K562 (cell line): ENCODE measurements around the gene ENTR1. TPM values are rescaled to one million over a fixed set of nuclear protein-coding genes. Genes with fewer than 3 reads are reported as not detected.

Experiments
- ATAC-seq: fragments of 200-7000 bp; cut with Tn5 transposase; 3 replicates; pipeline ENCODE4 v1.9.1; 2020; ENCODE audit warnings: moderate library complexity
- BruUV-seq: library from RNA; stranded (reverse); fragments of 400-500 nt; replicated peaks from 2 replicates; lab custom pipeline; 2021; lab: Mats Ljungman, UMichigan
- CTCF ChIA-PET: fragments of 300-600 bp; formaldehyde crosslinking; extraction: SDS; loops from one replicate; lab custom pipeline; 2021; ENCODE audit warnings: low intra/inter-chr PET ratio; lab: Yijun Ruan, JAX
- POLR2A ChIA-PET: fragments of 300-600, 350-650 bp; sonication (Branson Sonifier 250); formaldehyde crosslinking; extraction: SDS; loops from one replicate; lab custom pipeline; 2021; ENCODE audit warnings: antibody characterized with exemption, inconsistent platforms; lab: Yijun Ruan, JAX
- DNase-seq, 4 experiments: peaks; one replicate each; pipeline versions ENCODE4 v3.0.0 to v3.0.0-alpha.2; 2011 to 2018; ENCODE audit warnings: low spot score in 3 of 4, mixed read lengths in 3 of 4; ENCODE audit errors: extremely low read depth in 1 of 4
- FAIRE-seq: peaks from 2 replicates; lab custom pipeline; 2011; peaks lifted over from hg19 to GRCh38; lab: Jason Lieb, UNC
- H2AFZ ChIP-seq: 2 replicates; pipeline ENCODE4 v1.6.0; 2011; ENCODE audit warnings: low read depth, low read length, control low read depth, inconsistent platforms
- H3K27ac ChIP-seq: fragments of 200-600 bp; 3 replicates; pipeline ENCODE4 v1.8.0; 2011; ENCODE audit warnings: low read depth, mild to moderate bottlenecking, control low read depth, inconsistent platforms, low read length, moderate library complexity, mixed read lengths; ENCODE audit errors: extremely low read depth
- H3K27me3 ChIP-seq, 2 experiments: fragments of 300-600 bp in 1 of 2; 2 replicates in 1 of 2; 3 replicates in 1 of 2; pipeline versions ENCODE4 v1.6.0 to v1.8.0; 2011; ENCODE audit warnings: inconsistent platforms in 2 of 2, low read length in 2 of 2, mild to moderate bottlenecking in 1 of 2, mixed read lengths in 1 of 2, moderate library complexity in 1 of 2; ENCODE audit not compliant: control insufficient read depth in 2 of 2, insufficient read depth in 2 of 2
- H3K36me3 ChIP-seq: fragments of 300-600 bp; 3 replicates; pipeline ENCODE4 v1.8.0; 2011; ENCODE audit warnings: mild to moderate bottlenecking, low read length, inconsistent platforms; ENCODE audit not compliant: control insufficient read depth, insufficient read depth
- H3K4me1 ChIP-seq, 2 experiments: fragments of 200-600 bp in 1 of 2; replicated peaks in 1 of 2; 2 replicates in 1 of 2; 3 replicates in 1 of 2; pipeline versions ENCODE4 v1.5.1 to v1.8.0; 2011; ENCODE audit warnings: inconsistent platforms in 2 of 2, low read length in 2 of 2, mild to moderate bottlenecking in 1 of 2, mixed read lengths in 1 of 2, moderate library complexity in 1 of 2; ENCODE audit not compliant: control insufficient read depth in 2 of 2, insufficient read depth in 2 of 2
- H3K4me2 ChIP-seq: 2 replicates; pipeline ENCODE4 v1.6.1; 2011; ENCODE audit warnings: low read length, control low read depth, inconsistent platforms, mixed read lengths; ENCODE audit not compliant: insufficient read depth
- H3K4me3 ChIP-seq: fragments of 200-600 bp; sonication (generic), shearing (Covaris generic); 2 replicates; pipeline ENCODE4 v1.5.1; 2016; ENCODE audit warnings: control low read depth, inconsistent platforms
- H3K79me2 ChIP-seq: fragments of 200-600 bp; 3 replicates; pipeline ENCODE4 v1.8.0; 2011; ENCODE audit warnings: low read length, inconsistent platforms; ENCODE audit not compliant: control insufficient read depth, insufficient read depth
- H3K9ac ChIP-seq, 2 experiments: 2 replicates each; pipeline versions ENCODE4 v1.6.0 to v1.6.1; 2011; ENCODE audit warnings: low read depth in 2 of 2, low read length in 2 of 2, control low read depth in 1 of 2, inconsistent platforms in 1 of 2, mild to moderate bottlenecking in 1 of 2, mixed read lengths in 1 of 2; ENCODE audit not compliant: insufficient read depth in 1 of 2
- H3K9me1 ChIP-seq: one replicate; pipeline ENCODE4 v1.6.0; 2011; ENCODE audit warnings: inconsistent platforms, mild to moderate bottlenecking, low read length, moderate library complexity; ENCODE audit not compliant: control insufficient read depth, insufficient read depth
- H3K9me3 ChIP-seq: replicated peaks from 2 replicates; pipeline ENCODE4 v1.5.1; 2011; ENCODE audit warnings: low read depth, low read length, inconsistent platforms; ENCODE audit not compliant: control insufficient read depth, insufficient read depth
- H4K20me1 ChIP-seq: replicated peaks from 2 replicates; pipeline ENCODE4 v1.6.1; 2011; ENCODE audit warnings: low read length, inconsistent platforms, mixed read lengths; ENCODE audit not compliant: control insufficient read depth, insufficient read depth
- ARID1B ChIP-seq: fragments of 450-650 bp; IDR thresholded peaks from 2 replicates; pipeline ENCODE4 v1.6.1; 2016; ENCODE audit warnings: antibody characterized with exemption, mild to moderate bottlenecking, inconsistent platforms
- CBFA2T2 ChIP-seq: fragments of 450-650 bp; conservative IDR thresholded peaks from 2 replicates; pipeline ENCODE4 v1.6.1; 2017; ENCODE audit warnings: mild to moderate bottlenecking
- CHD4 ChIP-seq: fragments of 200-600 bp; sonication (generic); IDR thresholded peaks from 3 replicates; pipeline ENCODE4 v1.6.1; 2012; ENCODE audit warnings: low read depth, mild to moderate bottlenecking, mixed read lengths, low read length, inconsistent platforms; ENCODE audit not compliant: insufficient read depth, insufficient replicate concordance, poor library complexity, severe bottlenecking
- CHD7 ChIP-seq: fragments of 200-600 bp; sonication (generic); IDR thresholded peaks from one replicate; pipeline ENCODE4 v1.6.1; 2012; ENCODE audit warnings: mild to moderate bottlenecking, low read depth, low read length, inconsistent platforms
- LCOR ChIP-seq: sonication (generic); formaldehyde crosslinking; IDR thresholded peaks from 2 replicates; pipeline ENCODE4 v1.8.0; 2022; ENCODE audit warnings: mild to moderate bottlenecking, missing genetic modification reagents
- NFIC ChIP-seq: fragments of 450-650 bp; IDR thresholded peaks from 2 replicates; pipeline ENCODE4 v1.6.1; 2017; ENCODE audit warnings: mild to moderate bottlenecking, inconsistent platforms
- NR2C2 ChIP-seq, 2 experiments: fragments of 200-800 bp in 1 of 2; sonication (Bioruptor generic) in 1 of 2; sonication (generic) in 1 of 2; formaldehyde crosslinking in 1 of 2; IDR thresholded peaks; 2 replicates each; pipeline versions ENCODE4 v1.6.1 to v1.8.0; 2016 to 2022; ENCODE audit warnings: mild to moderate bottlenecking in 1 of 2, missing compliant biosample characterization in 1 of 2, missing genetic modification characterization in 1 of 2, missing genetic modification reagents in 1 of 2
- PHF8 ChIP-seq: fragments of 200-600 bp; sonication (generic); IDR thresholded peaks from 2 replicates; pipeline ENCODE4 v1.6.1; 2012; ENCODE audit warnings: mixed run types, mild to moderate bottlenecking, inconsistent platforms, low read length, moderate library complexity, borderline replicate concordance
- ZNF12 ChIP-seq: sonication (generic); formaldehyde crosslinking; IDR thresholded peaks from 2 replicates; pipeline ENCODE4 v1.4.0; 2020; ENCODE audit warnings: mild to moderate bottlenecking, missing genetic modification reagents
- WGBS: fragments of 100-300 bp; shearing (Covaris generic); methylation state at CpG from one replicate; pipeline ENCODE4 v1.1.6; 2016; ENCODE audit warnings: low coverage, mixed read lengths; ENCODE audit not compliant: insufficient coverage; ENCODE audit errors: missing lambda C conversion rate; 5-methylcytosine and 5-hydroxymethylcytosine counted together
- in situ Hi-C: fragments of 300-500 bp; cut with MboI; formaldehyde crosslinking; loops from 4 replicates; pipeline ENCODE4 v1.15.0; 2018; ENCODE audit warnings: inconsistent platforms, mixed read lengths
- intact Hi-C: fragments of 100-400 bp; cut with micrococcal nuclease; formaldehyde crosslinking; loops from 2 replicates; pipeline ENCODE4 v1.14.2; 2022
- polyA plus RNA-seq, 8 experiments: library from polyadenylated mRNA; depleted of rRNA in 4 of 8; stranded (reverse) in 5 of 8; unstranded in 3 of 8; fragments of >200 nt; fragmentation: Nextera tagmentation in 2 of 8; fragmentation: Illumina TruSeq in 1 of 8; extraction: Ambion mirVana in 2 of 8; extraction: Trizol in 1 of 8; gene quantifications; 2 replicates each; pipeline versions ENCODE4 v1.2.1 to v1.2.3, GENCODE V29; 2011 to 2014; ENCODE audit warnings: inconsistent platforms in 1 of 8, missing spikeins in 1 of 8
- total RNA-seq, 7 experiments: library from RNA; depleted of rRNA in 6 of 7; stranded (reverse); fragments of >200 nt in 6 of 7; fragmentation: Illumina TruSeq in 2 of 7; extraction: Trizol in 2 of 7; gene quantifications; 2 replicates each; pipeline versions ENCODE4 v1.2.1 to v1.2.3, GENCODE V29; 2011 to 2021; ENCODE audit warnings: low replicate concordance in 1 of 7

The ENTR1 gene
- total and polyA plus RNA-seq, 9 of the 15 experiments (the other 6 are each of a cell fraction or from before 2014, with no cell fraction given), result 6.7 to 106 (median 72.6) TPM

GRCh38 chr9:136411378-136411777 lies 964 bp upstream of the ENTR1 start:
- in situ Hi-C loops, result no loop called here
- POLR2A ChIA-PET, result interaction anchor here (0.6 to 2.7 kb wide), 4 partner anchors 8 to 28 kb away, joined by 4 to 9 read pairs (median 6); partner anchors contain the start of gene INPP5E
- no peaks in the 10 kb centered on the region for H3K27me3 ChIP-seq
- 1% methylated on average over 4 of the region's 4 CpGs for WGBS
- H3K4me2 ChIP-seq, result peak overlapping the region; percentile 92
- no peak overlapping the region for H2AFZ ChIP-seq
- peak overlapping the region; percentile 82 for H3K4me3 ChIP-seq
- TSS peak; percentile 70 for BruUV-seq
- H3K9ac ChIP-seq, result peak overlapping the region; percentile 97 to 99
- DNase-seq, result peak in 2 of 4 experiments; percentile 47 to 60
- H3K9me3 ChIP-seq, result no peaks in the 10 kb centered on the region
- no peaks in the 10 kb centered on the region; the same call in none of the 2 replicates for H4K20me1 ChIP-seq
- ATAC-seq, result no peak
- intact Hi-C loops, result no loop called here
- peaks cover 16 to 34% of the 10 kb centered on the region in 2 experiments; a peak in 4 of 5 replicates for H3K4me1 ChIP-seq
- H3K79me2 ChIP-seq, result peaks cover 72% of the 10 kb centered on the region
- CTCF ChIA-PET, result no interaction called here
- FAIRE-seq, result no peak
- H3K9me1 ChIP-seq, result no peaks in the 10 kb centered on the region
- H3K36me3 ChIP-seq, result peaks cover 75% of the 10 kb centered on the region
- H3K27ac ChIP-seq, result peak overlapping the region; percentile 89
- TF ChIP-seq PHF8 (no peak), CHD7 (no peak), NR2C2 (CRISPR knock-in tag; IDR thresholded peaks at IDR 0.05) (no peak), NR2C2 (tag; IDR thresholded peaks at IDR 0.05) (no peak), ARID1B (peak; percentile 27; the same call in 1 of the 2 replicates), CHD4 (no peak), CBFA2T2 (no peak), NFIC (0 out of 2 replicates have a peak, but pooled peaks have one; percentile 20), LCOR (CRISPR knock-in tag) (no peak), ZNF12 (CRISPR knock-in tag) (0 out of 2 replicates have a peak, but pooled peaks have one; percentile 0)
